ENCODE results near the gene TUBB2A.
A peak's percentile ranks its signal among the peaks of the same experiment; 100 is the strongest.

Gene TUBB2A

DNA sequence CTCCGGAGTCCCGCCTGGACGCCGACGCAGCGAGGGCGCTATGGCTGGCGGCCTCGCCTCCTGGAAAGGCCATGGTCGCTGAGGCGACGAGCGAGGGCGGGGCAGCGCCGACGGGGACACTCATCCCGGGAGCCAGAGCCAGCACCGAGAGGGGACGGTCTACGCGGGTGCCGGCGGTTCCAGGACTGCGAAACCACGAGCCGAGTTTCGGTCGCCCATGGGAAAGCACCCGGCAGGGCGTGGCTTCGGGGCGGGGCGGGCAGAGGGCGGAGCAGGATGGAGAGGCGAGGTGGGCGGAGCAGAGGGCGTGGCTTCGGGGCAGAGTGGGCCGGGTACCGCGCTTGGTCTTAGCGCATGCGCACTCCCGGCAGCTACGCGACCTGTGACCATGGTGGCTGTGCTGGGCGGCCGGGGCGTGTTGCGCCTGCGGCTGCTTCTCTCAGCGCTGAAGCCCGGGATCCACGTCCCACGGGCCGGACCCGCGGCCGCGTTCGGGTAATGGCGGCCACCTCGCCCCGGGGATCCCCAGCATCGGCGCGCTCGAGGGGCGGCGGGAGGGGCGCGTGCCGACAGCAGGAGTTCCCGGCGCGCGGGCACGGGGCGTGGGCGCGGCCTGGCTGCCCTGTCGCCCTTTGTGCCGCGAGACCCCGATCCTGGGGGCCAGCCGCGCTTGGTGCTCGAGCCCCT, 38.8 kb downstream of the TUBB2A start, which contains the start of gene BPHL:
Gene BPHL, plus strand, starts transcription at position 359 of the 687 bp plus-strand sequence. Its CDS starts 30 bp downstream, at position 389.
- DNase-seq (ENCODE audit: low read depth) = peak; percentile 100

DNA sequence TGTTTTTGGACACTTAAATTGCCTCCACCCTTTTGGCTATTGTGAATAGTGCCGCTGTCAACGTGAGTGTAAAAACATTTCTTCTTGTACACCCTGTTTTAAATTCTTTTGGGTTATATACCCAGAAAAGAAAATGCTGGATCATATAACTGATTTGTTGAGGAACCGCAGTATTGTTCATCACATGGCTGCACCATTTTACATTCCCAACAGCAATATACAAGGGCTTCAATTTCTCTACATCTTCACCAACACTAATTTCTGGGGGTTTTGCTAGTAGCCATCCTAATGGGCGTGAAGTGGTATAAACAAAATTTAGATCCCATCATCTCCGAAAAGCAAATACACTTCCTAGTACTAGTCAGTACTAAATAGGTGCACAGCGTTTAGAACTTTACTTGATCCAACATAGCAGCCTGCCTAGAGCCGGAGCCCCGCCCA, 39.4 kb downstream of the TUBB2A start:
- no peak for DNase-seq (ENCODE audit: low read depth)

DNA sequence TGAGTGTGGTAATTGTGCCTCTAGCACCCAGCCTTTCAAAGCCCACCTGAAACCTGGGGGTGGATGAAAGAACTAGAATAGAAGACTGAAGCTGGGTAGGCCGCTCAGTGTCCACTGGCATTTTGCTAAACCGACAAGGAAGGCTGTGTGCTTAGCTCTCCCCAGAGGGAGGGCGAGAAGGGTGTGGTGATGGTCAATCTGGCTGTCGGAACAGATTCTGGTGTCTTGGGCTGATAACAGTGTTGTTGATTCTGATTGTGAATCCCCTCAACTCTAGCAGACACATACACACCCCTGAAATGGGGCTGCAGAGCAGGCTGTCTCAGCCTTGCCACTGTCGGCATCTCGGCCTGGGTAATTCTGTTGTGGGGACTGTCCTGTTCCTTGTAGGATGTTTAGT, 43.0 kb downstream of the TUBB2A start:
- DNase-seq (ENCODE audit: low read depth) = no peak

DNA sequence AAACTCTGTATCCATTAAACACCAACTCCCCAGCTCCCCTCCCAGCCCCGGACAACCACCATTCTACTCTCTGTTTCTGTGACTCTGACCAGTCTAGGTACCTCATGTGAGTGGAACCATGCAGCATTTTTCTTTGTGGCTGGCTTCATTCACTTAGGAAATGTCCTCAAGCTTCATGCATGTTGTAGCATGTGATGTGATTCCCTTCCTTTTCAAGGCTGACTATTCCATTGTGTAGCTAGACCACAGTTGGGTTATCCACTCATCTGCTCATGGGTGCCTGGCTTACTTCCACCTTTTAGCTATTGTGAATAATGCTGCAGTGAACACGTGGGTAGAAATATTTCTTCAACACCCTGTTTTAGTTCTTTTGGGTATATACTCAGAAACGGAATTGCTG, 47.6 kb downstream of the TUBB2A start:
- no peak for DNase-seq (ENCODE audit: low read depth)

DNA sequence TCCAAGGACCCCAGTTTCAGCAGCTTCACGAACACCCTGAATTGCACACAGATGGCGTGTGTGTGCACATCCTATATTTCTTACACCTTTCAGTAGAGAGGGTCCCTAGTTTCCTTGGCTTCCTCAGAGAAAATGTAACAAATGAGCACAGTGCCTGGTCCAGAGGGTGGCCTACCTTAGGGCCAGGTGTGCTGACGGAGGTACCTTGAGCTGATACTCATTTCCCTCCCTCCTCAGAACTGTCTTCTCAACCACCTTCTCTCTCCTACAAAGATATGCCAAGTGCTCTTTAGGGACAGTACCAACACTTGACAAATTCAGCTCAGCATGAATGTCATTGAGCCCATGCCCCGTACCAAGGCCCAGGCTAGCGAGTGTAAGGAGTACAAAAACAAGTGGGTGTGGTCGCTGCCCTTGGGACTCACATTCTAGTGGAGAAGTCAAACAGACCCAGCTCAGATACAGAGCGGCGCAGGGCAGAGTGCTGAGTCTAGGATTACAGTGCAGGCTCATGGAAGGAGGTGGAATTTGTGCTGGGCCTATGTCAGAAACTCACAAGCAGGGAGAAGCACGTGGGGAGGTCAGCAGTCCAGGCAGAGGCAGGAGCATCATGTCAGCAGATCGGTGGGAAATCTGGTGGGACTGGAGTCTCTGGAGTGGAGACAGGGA, 48.5 kb downstream of the TUBB2A start:
- no peak for DNase-seq (ENCODE audit: low read depth)

Data from stimulated activated CD8-positive, alpha-beta memory T cell treated with anti-CD3 and anti-CD28 coated beads, Interleukin-15, amount 100 ng/mL, for 1 hour (primary cell).